NCI-H1694 (cell line): ENCODE data around the gene ESYT3.
"Not testable (repeated sequence)": the region's sequence is repeated elsewhere in the genome, so short reads cannot be mapped to it uniquely, and the experiment has no call there.

Experiments
- DNase-seq: peaks from one replicate; lab custom pipeline; 2025; lab: John Stamatoyannopoulos, UW

The ESYT3 gene

GRCh38 chr3:138492980-138493675 lies 58.7 kb downstream of the ESYT3 start:
- no peak for DNase-seq

GRCh38 chr3:138493804-138494606 lies 59.6 kb downstream of the ESYT3 start:
- no peak for DNase-seq

GRCh38 chr3:138494607-138494929 lies 60.2 kb downstream of the ESYT3 start:
- no peak for DNase-seq

DNA sequence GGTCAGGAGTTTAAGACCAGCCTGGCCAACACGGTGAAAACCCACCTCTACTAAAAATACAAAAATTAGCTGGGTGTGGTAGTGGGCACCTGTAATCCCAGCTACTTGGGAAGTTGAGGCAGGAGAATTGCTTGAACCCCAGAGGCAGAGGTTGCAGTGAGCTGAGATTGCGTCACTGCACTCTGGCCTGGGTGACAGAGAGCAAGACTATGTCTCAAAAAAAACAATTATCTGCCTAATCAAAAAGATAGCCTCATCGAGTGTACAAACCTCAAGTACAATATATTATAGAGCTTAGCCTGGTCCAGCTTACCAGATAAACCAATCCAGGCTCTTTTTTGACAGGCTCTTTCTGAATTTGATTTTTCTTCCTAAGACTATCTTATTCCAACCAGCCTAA lies 61.2 kb downstream of the ESYT3 start:
- DNase-seq = not testable (repeated sequence)

DNA sequence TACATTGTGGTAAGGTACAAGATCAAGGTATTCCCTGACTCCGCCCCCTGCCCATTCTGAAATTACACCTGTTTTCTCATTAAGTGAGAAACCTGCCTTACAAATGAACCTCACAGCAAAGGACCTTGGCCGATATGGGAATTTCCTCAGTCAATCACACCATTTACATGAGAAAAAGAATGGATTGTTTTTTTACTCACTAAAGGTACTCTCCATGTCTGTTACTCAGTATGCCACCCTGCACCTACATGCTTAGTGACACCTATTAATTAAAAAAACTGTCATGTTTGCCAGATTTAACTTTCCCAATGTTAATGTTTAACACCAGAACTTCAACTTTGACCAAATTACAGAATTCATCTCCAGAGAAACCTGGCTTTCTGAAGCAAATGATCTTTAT lies 62.0 kb downstream of the ESYT3 start:
- DNase-seq = no peak

- DNase-seq = no peak
Observed at GRCh38 chr3:138497021-138497420, 62.6 kb downstream of the ESYT3 start.

DNA sequence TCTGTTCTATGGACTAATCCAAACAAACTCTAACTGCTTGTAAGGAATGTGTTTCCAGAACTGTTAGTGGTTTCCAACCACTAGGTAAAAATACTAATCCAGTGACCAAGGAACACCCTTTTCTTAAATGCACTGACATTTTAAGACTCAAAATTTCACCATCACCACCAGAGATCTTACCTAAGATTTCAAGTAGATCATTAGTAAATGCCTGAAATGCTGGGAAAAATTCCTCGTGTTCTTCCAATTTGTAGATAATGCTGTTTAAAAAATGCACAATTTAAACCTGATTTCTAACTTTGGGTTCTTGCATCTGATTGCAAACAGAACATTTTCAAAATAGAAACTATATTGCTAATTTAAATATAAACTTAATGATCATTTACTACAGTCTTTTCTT lies 63.4 kb downstream of the ESYT3 start:
- no peak for DNase-seq

- DNase-seq = no peak
Observed at GRCh38 chr3:138498991-138499390, 64.6 kb downstream of the ESYT3 start.

DNA sequence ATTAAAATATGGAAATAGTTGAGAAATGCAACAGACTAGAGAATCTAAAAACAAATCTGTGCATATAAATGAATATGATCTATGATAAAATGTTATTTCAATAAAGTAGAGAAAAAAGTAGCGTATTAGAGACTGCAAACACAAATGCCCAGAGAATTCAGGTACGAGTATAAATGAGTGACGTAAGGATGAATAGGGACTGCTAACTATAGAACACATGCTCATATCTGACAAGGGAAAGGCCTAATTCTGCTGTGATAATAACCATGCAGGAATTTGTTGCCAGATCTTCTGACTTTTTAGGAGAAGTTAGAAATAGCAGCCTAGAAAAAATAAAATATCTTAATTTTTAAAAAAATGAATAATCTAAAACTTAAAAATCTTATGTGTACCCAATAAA lies 73.1 kb downstream of the ESYT3 start:
- DNase-seq = no peak

DNA sequence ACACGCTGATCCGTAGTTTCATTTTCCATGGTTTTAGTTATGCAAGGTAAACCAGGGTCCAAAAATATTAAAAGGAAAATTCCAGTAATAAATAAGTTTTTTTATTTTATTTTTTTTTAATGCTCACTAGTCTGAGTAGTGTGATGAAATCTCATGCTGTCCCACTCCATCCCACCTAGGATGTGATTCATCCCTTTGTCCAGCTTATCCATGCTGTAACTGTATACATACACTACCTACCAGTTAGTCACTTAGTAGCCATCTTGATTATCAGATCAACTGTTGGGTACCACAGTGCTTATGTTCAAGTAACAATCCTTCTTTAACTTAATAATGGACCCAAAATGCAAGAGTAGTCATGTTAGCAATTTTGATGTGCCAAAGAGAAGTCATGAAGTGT lies 75.2 kb downstream of the ESYT3 start:
- DNase-seq = no peak

GRCh38 chr3:138511945-138512344 lies 77.5 kb downstream of the ESYT3 start:
- no peak for DNase-seq

DNA sequence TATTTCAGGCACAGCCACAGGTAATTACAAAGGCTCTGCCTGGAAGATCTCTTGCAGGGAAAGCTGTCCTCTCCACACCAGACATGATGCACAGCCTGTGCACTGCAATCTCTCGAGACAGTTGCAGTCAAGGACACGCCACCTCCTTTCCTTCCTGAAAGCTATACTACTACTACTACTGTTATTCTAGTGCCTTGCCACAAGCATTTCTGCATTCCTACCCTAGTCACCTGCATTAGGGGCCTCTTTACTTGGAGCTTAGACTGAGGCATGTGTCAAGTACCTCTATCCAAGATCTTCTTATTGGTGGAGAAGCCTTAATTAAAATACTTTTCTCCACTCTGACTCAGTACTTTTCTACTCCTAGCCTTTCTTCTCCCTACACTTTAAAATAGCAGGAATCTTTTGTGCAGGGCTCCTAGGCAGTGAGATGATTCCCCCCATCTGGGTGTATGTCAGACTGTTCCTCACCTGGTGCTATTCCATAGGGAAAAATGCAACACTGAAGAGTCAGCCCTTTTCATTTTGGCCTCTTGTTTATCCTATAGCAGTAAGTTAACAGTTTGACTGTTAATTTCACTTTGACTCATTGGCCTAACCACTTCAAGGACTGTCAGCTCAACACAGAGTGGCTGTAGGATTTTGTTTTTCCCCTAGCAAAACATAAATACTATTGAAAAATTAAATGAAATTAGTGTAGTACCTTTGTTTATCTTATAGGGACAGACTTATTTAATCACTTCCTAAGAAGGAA lies 78.9 kb downstream of the ESYT3 start:
- DNase-seq = no peak

- DNase-seq = not testable (repeated sequence)
Observed at GRCh38 chr3:138521445-138521844, 87.0 kb downstream of the ESYT3 start.
